8988T (cell line): Measurements from ENCODE around the gene IL1B.
"Not testable (repeated sequence)": the region's sequence is repeated elsewhere in the genome, so short reads cannot be mapped to it uniquely, and the experiment has no call there.

Experiments used
- DNase-seq: peaks from one replicate; pipeline ENCODE4 v3.0.0; 2011

Gene IL1B

DNA sequence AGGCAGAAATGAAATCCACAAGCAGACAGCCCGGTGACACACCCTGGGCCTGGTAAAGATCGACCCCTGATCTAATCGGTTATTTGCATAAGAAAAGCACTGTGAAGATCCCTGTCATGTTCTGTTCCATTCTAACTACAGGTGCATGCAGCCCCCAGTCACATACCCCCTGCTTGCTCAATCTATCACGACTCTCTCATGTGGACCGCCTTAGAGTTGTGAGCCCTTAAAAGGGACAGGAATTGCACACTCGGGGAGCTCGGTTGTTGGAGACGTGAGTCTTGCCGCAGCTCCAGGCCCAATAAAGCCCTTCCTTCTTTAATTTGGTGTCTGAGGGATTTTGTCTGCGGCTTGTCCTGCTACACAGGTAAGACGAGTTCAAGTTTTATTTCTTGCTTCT lies 13.4 kb upstream of the IL1B start:
- no peak for DNase-seq

DNA sequence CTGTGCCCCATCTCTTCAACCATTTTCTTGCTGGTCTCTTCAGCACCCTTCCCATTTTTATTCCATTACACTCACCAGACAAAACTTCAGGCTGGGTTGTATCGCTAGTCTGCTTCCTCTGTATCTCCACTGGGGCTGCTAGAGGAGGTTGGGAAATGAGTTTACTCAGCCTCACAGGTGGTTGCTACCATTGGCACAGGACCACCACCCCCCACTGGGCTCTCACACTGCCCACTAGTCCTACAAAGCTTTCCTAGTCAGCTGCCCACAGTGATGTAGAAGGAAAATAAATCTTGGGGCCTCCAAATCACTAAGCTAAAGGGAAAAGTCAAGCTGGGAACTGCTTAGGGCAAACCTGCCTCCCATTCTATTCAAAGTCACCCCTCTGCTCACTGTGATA lies 12.3 kb upstream of the IL1B start:
- DNase-seq = no peak

DNA sequence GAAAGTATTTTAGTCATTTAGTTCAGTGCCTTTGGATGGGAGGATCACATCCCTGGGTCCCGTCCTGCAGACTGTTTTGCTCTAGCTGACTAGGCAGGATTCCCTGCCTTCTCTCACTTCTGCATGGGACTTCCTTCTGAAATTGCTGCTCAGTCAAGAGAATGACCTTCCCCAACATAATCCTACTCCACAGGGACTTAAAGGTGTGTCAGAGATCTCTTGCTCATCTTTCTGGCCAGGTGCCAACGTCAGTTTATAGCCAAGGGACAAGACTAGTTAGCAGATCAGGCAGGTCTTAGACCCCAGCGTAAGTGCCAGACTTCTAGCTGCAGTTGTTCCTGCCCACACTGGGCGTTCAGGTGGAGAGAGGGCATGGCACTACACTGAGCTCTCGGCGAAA lies 9.5 kb upstream of the IL1B start:
- DNase-seq = no peak

DNA sequence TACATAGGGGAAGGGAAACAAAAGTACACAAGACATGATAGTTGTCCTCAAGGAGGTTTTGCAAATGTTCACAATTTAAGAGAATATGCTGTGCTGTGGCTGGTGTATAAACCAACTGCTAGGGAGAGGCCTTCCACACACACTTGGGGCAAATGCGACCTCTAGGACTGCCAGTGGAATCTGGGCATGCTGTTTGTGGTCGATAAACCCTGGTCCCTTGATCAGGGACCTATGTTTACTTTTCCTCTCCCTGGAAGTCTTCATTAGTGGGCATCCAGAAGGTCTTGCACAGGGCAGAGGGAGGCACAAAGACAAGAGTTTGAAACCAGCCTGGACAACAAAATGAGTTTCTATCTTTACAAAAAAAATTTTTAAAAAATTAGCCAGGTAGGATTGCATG lies 7.3 kb upstream of the IL1B start:
- DNase-seq = no peak

DNA sequence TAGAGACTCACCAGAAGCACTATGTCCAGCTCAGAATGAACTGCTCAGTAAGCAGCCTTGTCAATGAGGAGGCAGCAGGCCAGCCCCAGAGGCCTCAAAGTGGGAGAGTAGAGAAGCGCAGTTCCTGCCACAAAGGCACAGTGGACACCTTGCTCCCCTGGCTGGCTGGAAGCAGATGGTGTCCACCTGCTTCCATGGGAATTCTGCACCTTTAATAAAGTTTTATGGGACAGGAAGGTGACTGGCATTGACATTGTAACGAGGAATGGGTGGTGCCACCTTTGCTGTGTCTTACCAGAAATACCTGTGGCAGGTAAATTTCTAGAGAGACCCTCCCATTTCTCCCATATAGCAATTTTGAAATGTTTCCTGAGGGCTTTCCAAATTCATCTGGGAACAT lies 6.7 kb upstream of the IL1B start:
- no peak for DNase-seq

DNA sequence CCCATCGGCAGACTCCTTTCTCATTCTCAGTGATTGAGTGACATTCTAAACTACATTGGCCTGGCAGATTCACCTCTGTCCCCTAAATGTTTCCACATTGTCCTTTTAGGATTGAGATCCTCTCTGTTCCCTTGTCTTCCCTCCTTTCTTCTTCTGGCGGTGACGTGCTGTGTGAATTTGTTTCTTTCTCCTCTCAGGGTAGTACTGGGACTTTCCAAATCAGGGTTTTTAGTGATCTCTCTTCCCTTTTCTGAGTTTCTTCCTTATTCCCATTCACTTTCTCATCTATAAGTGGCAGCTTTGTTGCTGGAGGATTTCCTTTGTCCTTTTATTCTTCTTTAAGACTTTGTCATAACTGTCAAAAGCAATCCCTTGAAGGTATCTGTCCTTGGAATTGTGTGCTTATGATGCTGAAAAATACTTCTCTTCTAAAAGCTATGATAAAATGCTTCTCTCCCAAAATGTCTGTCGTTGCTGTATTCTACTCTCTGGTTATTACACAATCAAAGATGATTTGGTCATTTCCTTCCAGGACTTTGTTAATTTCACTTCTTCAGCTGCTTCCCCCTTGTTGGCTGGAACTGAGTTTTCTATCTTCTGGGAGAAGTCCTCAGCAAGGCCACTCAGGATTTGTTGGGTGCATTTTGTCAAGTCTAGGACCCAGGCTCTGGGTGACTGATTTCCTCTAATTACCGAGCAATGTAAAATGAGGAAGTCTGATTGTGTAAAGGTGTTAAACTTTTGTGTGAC lies 4.9 kb upstream of the IL1B start:
- no peak for DNase-seq

DNA sequence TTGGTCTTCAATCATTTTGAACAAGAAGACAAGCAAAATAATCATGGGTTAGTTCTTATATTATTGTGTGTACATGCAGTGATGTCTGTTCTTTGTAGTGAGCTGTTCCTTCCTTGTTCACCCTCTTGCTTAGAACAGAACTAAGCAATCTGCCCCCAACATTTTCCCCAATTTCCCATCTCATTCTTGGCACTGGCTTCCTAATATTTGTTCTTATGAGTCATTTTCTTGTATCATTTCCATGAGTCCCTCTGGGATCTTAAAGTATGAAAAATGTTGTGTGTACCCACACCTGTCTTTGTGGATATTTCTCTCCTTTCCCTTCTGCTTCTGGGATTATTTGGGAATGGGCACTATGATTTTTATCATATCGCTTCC lies 3.5 kb upstream of the IL1B start:
- DNase-seq = no peak

DNA sequence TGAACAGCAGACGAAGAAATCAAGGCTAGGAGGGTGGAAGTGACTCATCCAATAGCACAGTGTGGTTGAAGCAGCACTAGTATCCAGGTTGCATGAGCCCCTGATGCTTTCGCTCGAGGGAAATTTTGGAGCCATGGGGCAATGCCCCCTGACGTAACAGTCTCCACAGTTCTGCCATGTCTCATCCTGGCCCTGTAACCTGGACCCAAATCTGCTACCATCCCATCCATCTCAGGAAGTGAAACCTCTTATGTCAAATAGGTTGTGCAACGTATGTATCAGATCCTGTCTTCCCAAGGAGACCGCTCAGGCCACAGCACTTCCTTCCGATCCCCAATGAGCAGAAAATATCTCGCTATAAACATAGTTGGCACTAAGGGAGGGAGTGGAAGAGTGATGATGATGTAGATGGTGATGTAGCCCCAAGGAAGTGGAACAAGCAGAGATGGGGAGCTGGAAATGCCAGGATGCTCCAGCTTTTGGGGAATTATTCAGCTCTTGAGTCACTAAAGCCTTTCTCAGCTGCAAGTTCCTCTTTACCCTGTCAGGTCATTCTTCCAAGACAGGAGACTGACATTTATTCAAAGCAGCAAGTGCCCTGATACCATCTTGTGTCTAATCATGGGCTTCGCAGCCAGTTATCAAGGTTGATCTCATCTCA lies 3.0 kb upstream of the IL1B start:
- DNase-seq = no peak

DNA sequence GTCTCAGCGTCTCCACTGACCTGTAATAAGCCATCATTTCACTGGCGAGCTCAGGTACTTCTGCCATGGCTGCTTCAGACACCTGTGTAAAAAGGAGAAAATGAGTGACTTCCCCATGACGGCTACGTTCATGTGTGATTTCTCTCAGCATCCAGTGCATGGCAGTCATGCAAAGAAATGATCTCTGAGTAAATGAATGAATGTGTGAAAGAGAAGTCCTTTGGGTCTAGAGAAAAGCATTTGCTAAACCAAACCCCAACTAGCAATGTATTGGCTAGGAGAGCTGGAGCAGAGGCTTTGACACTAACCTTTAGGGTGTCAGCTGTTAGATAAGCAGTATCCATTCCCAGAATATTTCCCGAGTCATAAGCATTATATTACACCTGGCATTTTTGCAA lies 417 bp downstream of the IL1B start:
- no peak for DNase-seq

DNA sequence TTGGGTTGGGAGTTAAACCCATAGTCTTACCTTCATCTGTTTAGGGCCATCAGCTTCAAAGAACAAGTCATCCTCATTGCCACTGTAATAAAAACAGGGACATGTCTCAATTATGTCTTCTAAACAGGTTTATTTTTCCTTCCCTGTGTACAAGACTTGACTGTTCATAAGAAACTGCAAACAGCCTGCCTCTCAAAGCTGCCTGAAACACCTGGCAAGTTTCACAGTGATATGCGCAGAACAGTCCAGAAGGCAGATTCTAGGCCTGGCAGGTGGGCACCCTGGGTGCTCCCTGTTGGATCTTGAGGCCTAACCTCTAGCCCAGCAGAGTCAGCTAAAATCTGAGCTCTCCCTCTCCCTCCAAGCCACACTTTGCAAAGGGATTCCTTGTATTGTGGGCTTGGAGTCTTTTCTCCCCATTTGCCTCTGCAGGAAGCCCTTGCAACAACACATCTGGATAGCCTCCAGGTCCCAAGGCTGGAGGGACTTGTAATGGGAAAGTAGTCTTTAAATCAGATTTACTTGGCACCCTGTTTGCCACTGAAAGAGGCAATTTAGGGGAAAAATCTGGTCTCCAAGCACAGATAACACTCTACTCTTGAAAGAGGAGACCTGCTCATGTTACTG lies 930 bp downstream of the IL1B start:
- DNase-seq = no peak

DNA sequence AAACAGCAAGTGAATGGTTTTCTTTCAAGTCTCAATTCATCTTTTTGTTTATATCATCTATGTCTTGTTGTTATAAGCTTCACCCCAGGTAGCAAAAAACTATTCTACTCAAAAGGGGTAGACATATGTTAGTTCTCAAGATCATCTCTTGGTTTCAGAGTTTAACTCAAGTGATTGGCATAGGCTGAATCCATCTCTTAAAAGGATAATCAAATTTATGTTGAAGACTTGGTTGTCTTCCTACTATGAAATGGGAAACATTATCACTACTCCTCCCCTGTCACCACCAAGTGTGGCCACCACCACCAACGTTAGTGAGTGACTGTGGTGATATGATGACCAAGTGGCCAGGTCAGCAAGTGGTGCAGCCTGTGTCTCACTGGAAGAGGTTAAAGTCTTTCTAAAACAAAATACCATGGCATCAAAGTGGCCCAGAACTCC lies 1.5 kb downstream of the IL1B start:
- DNase-seq = no peak

DNA sequence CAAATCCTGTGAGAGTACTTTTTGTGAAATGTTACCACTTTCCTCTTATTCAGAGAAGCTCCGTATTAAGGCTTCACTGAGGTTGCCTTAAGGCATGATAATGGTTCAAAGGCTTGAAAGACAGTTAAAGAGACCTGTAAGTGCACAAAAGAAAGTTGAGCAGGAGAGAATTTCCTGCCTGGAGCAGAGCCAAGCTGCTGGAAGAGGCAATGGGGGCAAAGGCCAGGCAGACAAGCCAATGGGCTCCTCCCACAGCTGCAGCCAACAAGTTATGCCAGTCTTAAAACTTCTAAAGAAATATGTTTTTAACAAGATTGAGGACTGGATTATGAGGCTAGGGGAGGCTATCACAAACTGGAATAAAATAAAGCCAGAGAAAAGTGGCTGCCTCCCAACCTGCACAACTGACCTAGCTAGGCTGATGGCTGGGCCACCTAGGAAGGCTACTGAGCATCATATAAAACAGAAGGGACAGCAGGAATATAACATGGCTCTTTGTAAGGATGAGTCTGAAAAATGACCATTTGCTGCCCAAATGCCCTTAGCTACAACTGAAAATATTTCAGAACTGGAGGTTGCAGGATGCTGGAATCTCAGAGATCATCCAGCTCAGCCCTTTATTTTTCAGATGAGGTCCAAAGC lies 2.1 kb downstream of the IL1B start:
- DNase-seq = no peak

DNA sequence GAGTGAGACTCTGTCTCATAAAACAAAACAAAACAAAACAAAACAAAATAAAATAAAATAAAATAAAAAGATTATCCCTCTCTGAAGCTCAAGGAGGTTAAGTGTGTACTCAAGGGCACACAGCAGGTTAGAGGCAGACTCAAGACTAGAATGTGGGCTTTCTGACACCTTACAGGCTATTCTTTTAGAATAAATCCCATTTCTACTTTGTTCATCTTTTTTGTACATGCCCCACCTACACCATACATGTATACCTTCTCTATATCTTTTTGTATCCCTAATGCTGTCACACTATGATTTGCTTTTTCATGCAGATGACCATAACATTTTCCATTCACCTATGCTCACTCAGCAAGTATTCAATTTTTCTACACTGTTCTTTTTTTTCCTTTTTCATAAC lies 2.6 kb downstream of the IL1B start:
- no peak for DNase-seq

DNA sequence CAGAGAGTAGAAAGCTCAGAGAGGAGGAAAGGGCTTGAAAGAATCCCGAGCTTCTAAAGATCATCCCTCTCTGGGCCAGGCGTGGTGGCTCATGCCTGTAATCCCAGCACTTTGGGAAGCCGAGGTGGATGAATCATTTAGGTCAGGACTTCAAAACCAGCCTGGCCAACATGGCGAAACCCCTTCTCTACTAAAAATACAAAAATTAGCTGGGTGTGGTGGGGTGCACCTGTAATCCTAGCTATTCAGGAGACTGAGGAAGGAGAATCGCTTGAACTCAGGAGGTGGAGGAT lies 3.0 kb downstream of the IL1B start:
- DNase-seq = not testable (repeated sequence)

DNA sequence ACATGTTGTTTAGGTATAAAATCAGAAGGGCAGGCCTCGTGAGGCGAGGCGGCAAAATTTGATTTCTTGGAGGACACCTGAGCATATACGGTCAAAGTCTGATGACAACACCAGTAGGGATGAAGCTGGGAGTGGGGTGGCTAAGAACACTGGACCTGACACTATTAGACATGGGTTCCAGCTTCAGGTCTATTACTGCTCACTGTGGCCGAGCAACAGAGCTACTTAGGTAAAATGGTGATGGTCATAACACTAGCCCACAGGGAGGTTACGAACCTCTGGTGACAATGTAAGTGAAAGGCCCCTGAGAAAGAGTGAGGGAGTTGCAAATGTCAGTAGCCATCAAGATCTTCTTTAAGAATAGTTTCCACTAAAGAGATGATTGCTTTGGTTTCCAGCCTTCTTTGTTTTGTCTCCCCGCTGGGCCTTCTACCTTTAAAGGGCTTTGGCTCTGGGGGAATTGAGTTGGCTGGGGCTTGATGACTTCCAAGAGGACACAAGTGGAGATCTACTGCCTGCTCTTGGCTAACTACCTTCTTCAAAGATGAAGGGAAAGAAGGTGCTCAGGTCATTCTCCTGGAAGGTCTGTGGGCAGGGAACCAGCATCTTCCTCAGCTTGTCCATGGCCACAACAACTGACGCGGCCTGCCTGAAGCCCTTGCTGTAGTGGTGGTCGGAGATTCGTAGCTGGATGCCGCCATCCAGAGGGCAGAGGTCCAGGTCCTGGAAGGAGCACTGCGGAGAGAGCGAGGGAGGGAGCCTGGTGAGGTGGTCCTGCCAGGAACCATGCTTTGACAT lies 3.5 kb downstream of the IL1B start:
- no peak for DNase-seq

DNA sequence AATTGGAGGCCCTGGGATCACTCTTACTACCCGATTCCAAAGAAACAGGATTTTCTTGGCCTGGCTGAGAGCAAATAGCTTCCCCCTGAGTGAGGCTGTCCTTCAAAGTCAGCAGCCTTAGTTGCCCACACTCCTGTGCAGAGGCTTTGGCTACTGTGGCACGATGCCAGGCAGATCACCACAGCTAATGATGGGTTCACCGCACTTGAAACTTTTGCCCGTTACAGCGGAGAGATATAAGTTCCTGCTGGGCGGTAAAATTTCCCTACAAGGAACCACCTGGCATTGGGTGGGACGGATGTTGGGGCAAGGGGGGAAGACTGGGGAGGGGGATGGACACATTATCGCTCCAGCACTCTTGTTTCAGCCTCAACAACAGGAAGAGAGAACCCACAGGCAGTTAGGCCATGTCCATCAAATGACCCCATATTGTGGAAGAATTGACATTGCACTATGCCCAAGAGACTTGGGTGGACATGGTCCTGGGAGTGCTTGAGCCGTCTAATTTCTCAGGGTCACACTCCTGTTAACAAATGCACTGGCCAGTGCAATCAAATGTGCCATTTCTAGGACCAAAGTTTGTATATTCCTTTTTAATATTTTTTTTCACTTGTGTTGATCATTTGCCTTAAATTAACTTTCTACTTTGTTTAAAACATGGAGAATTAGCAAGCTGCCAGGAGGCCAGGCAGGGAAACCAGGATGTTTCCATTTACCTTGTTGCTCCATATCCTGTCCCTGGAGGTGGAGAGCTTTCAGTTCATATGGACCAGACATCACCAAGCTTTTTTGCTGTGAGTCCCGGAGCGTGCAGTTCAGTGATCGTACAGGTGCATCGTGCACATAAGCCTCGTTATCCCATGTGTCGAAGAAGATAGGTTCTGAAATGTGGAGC lies 4.4 kb downstream of the IL1B start:
- no peak for DNase-seq

DNA sequence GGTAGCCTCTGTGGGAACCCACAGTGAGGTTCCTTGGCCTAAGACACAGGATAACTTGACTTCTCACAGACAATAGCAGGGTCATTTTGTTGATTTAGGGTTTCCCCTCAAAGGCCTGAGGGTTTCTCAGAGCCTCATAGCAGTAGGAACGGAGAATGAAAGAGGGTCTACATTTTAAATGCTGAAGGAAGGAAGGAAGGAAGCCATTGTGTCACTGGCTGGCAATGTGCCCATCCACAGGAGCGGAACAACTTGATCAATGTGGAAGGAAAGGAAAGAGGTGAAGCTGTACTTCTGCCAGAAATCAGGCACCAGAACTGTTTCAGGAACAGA lies 5.1 kb downstream of the IL1B start:
- no peak for DNase-seq

DNA sequence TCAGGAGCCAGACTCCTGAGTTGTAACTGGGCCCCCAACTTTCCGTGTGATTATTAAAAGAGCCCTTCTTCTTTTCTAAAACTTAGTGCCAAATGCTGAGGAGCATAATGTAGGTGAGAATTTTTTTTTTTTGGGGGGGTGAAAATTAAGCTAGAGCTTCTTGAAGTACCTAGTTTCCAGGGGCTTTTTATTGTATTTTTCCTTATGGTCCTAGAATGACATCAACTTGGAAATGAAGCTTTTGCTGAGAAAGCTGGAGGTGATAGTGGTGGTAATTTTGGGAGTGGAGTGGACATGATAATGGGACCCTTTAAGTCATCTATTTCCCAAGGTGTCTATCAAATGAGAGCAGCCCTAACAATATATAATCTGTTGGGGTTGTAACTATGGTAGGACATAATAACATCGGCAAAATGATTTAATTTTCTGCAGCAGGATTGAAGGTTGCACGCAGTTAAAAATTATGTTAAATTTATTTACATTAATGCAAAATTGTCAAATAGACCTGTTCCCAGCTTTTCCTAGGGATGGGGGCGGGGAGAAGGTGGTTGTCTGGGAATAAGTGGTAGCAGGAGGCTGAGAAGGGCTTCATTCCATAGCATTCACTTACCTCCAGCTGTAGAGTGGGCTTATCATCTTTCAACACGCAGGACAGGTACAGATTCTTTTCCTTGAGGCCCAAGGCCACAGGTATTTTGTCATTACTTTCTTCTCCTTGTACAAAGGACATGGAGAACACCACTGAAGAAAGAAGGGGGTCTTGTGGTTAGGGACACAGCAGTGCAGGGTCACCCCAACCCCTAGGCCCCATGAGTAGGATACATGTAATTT lies 5.7 kb downstream of the IL1B start:
- DNase-seq = no peak

DNA sequence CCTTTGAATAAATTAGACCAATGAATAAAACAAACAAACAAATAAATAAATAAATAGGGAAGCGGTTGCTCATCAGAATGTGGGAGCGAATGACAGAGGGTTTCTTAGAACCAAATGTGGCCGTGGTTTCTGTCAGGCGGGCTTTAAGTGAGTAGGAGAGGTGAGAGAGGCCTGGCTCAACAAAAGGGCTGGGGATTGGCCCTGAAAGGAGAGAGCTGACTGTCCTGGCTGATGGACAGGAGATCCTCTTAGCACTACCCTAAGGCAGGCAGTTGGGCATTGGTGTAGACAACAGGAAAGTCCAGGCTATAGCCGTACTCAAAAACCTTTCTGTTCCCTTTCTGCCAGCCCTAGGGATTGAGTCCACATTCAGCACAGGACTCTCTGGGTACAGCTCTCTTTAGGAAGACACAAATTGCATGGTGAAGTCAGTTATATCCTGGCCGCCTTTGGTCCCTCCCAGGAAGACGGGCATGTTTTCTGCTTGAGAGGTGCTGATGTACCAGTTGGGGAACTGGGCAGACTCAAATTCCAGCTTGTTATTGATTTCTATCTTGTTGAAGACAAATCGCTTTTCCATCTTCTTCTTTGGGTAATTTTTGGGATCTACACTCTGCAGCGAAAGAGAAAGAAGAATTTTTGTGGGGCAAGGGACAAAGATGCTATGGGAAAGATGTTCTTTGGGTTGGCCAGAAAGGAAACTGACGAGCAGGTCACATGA lies 6.5 kb downstream of the IL1B start:
- no peak for DNase-seq

DNA sequence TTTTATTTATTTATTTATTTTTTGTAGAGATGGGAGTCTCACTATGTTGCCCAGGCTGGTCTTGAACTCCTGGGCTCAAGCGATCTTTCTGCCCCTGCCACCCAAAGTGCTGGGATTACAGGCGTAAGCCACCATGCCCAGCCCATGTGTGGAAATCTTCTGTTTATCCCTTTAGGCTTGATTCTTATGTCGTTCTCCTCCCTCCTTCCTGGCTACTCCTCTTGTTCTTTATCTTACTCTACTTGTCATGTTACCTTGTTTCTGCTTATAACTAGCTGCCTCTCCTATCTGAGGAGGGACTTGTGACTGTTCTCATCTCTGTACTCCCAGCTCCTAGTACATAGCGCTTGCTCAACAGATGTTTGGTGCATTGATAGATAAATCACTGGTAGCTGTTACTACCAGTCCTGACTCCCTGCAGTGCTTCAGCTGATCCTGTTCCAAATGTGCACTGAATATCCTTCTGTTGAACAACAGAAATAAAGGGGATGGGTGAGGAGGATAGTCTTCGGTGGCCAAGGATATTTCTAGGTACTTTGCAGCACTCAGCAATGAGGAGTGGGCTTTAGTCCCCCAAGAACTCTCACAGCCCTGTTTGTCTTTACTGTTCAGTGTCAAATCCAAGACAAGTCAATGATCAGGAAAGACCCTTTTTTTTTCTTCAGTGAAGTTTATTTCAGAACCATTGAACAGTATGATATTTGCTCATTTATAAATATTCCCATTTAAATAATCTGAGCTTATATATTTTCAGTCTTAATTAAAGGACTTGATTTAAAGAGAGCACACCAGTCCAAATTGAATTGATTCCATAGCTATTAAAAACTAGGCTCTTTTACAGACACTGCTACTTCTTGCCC lies 7.2 kb downstream of the IL1B start:
- DNase-seq = no peak
